Peyer's patch (tissue), 4 donors: Measurements from ENCODE around the gene IFNAR1. TPM values are rescaled to one million over a fixed set of nuclear protein-coding genes. Genes with fewer than 3 reads are reported as not detected.

Experiments
- DNase-seq, 3 donors: peaks; one replicate each; pipeline ENCODE4 v3.0.0-alpha.2; 2017 to 2019
- H3K27ac ChIP-seq, 4 donors: fragments of 200-600 bp; sonication (generic); one replicate each; pipeline ENCODE4 v1.5.1; 2016 to 2019
- H3K27me3 ChIP-seq, 2 donors: fragments of 200-600 bp; sonication (generic); one replicate each; pipeline ENCODE4 v1.5.1; 2019
- H3K36me3 ChIP-seq, 3 donors: fragments of 200-600 bp; sonication (generic); one replicate each; pipeline ENCODE4 v1.5.1; 2016 to 2019
- H3K4me1 ChIP-seq, 4 donors: fragments of 200-600 bp; sonication (generic); one replicate each; pipeline ENCODE4 v1.5.1; 2016 to 2019
- H3K4me3 ChIP-seq, 4 donors: fragments of 200-600 bp; sonication (generic); 1 replicate in 3 of 4; 2 replicates in 1 of 4; pipeline ENCODE4 v1.5.1; 2016 to 2019; ENCODE audit warnings: mild to moderate bottlenecking in 1 of 4
- H3K9me3 ChIP-seq, 4 donors: fragments of 200-600 bp; sonication (generic); one replicate each; pipeline ENCODE4 v1.5.1; 2016 to 2019; ENCODE audit warnings: mild to moderate bottlenecking in 1 of 4
- POLR2A ChIP-seq, 2 donors: fragments of 450-650 bp; IDR thresholded peaks; one replicate each; pipeline ENCODE4 v1.5.1; 2017; ENCODE audit warnings: antibody characterized with exemption in 2 of 2, mild to moderate bottlenecking in 2 of 2, moderate library complexity in 2 of 2
- total RNA-seq, 4 donors: library from RNA; depleted of rRNA; stranded (reverse); fragments of >200 nt; gene quantifications; one replicate each; pipeline ENCODE4 v1.1.0, GENCODE V29; 2016
- TF ChIP-seq, protein P1 (sequence below), 6 experiments: fragments of 450-650 bp in 4 of 6; fragments of 200-600 bp in 2 of 6; sonication (generic) in 1 of 6; IDR thresholded peaks; one replicate each; pipeline ENCODE4 v1.5.1; 2017 to 2019; ENCODE audit warnings: antibody characterized with exemption in 6 of 6, mild to moderate bottlenecking in 3 of 6, moderate library complexity in 1 of 6

IFNAR1 gene
- total RNA-seq, 4 donors from 2014 or later, result 14.9 to 23.1 (median 21.9) TPM

DNA sequence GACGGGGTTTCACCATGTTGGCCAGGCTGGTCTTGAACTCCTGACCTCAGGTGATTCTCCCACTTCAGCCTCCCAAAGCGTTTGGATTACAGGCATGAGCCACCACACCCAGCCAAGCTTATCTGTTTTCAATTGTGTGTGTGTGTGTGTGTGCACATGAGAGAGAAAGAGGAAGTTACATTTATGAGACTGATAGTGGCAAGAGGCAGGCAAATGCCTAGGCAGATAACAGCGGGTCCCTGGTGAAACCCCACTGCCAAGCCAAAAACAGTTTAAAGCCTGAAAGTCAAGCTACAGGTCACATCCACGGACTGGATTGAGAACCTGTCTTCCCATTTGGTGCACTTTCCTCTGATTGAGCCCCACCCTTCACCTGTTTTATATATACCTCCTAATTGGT lies 43.4 kb downstream of the IFNAR1 start:
- H3K4me1 ChIP-seq, result no peaks in the 10 kb centered on the region
- peaks cover 0 to 19% (median 5%) of the 10 kb centered on the region in 4 donors for H3K9me3 ChIP-seq
- no peak for DNase-seq
- no peak overlapping the region for H3K27ac ChIP-seq
- H3K36me3 ChIP-seq, result no peaks in the 10 kb centered on the region
- H3K4me3 ChIP-seq, result no peak overlapping the region
- TF ChIP-seq, protein P1, sequence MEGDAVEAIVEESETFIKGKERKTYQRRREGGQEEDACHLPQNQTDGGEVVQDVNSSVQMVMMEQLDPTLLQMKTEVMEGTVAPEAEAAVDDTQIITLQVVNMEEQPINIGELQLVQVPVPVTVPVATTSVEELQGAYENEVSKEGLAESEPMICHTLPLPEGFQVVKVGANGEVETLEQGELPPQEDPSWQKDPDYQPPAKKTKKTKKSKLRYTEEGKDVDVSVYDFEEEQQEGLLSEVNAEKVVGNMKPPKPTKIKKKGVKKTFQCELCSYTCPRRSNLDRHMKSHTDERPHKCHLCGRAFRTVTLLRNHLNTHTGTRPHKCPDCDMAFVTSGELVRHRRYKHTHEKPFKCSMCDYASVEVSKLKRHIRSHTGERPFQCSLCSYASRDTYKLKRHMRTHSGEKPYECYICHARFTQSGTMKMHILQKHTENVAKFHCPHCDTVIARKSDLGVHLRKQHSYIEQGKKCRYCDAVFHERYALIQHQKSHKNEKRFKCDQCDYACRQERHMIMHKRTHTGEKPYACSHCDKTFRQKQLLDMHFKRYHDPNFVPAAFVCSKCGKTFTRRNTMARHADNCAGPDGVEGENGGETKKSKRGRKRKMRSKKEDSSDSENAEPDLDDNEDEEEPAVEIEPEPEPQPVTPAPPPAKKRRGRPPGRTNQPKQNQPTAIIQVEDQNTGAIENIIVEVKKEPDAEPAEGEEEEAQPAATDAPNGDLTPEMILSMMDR (IDR thresholded peaks at IDR 0.05), result no peak
- no peak for TF ChIP-seq POLR2A (IDR thresholded peaks at IDR 0.05)
- no peaks in the 10 kb centered on the region for H3K27me3 ChIP-seq

DNA sequence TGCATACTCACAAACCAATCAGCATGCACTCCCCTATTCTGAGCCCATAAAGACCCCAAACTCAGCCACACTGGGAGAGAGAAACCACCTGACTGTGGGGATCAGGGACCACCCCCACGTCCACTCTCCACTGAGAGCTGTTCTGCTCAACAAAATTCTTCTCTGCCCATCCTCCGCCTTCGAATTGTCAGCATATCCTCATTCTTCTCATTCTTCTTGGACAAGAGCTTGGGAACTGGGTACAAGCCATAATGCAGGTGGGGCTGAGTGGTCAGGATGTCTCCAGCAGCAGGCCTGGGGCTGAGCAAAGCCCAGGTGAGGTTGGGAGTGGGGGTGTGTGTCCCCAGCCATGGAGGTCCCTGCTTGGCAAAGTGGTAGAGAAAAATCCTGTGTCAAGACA lies 43.8 kb downstream of the IFNAR1 start:
- Histone ChIP-seq H3K4me3 (no peak overlapping the region), H3K27ac (no peak overlapping the region), H3K4me1 (peaks cover 0 to 2% (median 0%) of the 10 kb centered on the region in 4 donors), H3K9me3 (peaks cover 0 to 19% (median 5%) of the 10 kb centered on the region in 4 donors), H3K36me3 (no peaks in the 10 kb centered on the region), H3K27me3 (no peaks in the 10 kb centered on the region)
- TF ChIP-seq, protein P1 (IDR thresholded peaks at IDR 0.05), result no peak
- no peak for TF ChIP-seq POLR2A (IDR thresholded peaks at IDR 0.05)
- DNase-seq, result no peak

DNA sequence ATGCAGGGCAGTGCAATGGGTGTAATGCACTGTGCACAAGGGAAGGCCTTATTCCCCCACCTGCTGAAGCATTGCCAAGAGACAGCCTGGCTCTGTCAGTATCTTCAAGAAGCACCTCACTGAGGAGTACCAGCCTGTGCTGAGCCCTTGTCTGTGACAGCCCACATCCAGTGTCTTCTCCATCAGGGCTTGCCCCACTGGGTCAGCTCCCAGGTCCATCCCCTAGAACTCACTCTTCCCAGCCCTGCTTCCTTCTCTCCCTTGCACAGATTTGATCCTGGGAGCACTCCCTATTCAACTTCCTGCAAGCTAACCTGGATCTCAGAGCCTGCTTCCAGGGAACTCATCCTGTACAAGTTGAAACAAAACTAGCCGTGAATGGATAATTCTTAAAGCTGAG lies 44.8 kb downstream of the IFNAR1 start:
- Histone ChIP-seq H3K9me3 (peaks cover 0 to 19% (median 5%) of the 10 kb centered on the region in 4 donors), H3K4me1 (peaks cover 0 to 5% (median 2%) of the 10 kb centered on the region in 4 donors), H3K27ac (no peak overlapping the region), H3K36me3 (no peaks in the 10 kb centered on the region), H3K27me3 (no peaks in the 10 kb centered on the region), H3K4me3 (no peak overlapping the region)
- no peak for DNase-seq
- no peak for TF ChIP-seq POLR2A (IDR thresholded peaks at IDR 0.05)
- TF ChIP-seq, protein P1 (IDR thresholded peaks at IDR 0.05), result no peak

DNA sequence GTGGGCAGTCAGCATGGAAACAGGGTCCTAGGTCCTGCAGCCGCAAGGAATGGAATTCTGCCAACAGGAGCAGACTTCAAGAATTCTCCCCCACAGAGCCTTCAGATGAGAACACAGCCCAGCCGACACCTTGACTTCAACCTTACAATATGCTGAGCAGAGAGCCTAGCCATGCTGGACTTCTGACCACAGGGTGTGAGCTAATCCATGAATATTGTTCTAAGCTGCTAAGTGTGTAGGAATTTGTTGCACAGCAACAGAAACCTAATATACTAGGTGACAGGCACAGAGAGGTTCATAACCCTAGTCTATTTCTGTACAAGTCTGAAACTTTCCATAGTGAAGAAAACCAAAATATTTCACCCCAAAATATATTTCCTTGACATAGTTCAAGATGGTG lies 45.5 kb downstream of the IFNAR1 start:
- TF ChIP-seq, protein P1 (IDR thresholded peaks at IDR 0.05), result no peak
- TF ChIP-seq POLR2A (IDR thresholded peaks at IDR 0.05), result no peak
- H3K36me3 ChIP-seq, result no peaks in the 10 kb centered on the region
- no peak overlapping the region for H3K27ac ChIP-seq
- H3K4me1 ChIP-seq, result peaks cover 0 to 10% (median 6%) of the 10 kb centered on the region in 4 donors
- DNase-seq, result peak in 1 of 3 donors; percentile 42
- H3K9me3 ChIP-seq, result peaks cover 0 to 19% (median 5%) of the 10 kb centered on the region in 4 donors
- H3K27me3 ChIP-seq, result no peaks in the 10 kb centered on the region
- H3K4me3 ChIP-seq, result no peak overlapping the region

DNA sequence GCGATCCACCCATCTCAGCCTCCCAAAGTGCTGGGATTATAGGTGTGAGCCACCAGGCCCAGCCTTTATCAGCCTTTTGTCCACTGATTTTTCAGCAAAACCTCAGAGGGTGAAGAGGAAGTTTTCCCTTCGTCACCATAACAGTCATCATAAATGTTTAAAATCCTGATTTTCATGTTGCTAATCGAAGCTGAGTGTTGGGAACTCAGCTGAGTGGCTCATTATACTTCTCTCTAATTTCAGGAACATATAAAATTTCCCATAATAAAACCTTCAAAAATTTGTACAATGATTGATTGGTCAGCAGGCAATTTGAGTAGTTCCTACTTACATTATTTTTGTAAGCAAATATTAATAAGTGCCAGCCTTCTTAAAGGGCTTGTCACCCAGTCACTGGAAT lies 46.6 kb downstream of the IFNAR1 start:
- Histone ChIP-seq H3K4me3 (no peak overlapping the region), H3K4me1 (peaks cover 0 to 10% (median 7%) of the 10 kb centered on the region in 4 donors), H3K9me3 (peaks cover 0 to 19% (median 5%) of the 10 kb centered on the region in 4 donors), H3K36me3 (no peaks in the 10 kb centered on the region), H3K27me3 (no peaks in the 10 kb centered on the region), H3K27ac (no peak overlapping the region)
- no peak for DNase-seq
- no peak for TF ChIP-seq POLR2A (IDR thresholded peaks at IDR 0.05)
- TF ChIP-seq, protein P1 (IDR thresholded peaks at IDR 0.05), result no peak

DNA sequence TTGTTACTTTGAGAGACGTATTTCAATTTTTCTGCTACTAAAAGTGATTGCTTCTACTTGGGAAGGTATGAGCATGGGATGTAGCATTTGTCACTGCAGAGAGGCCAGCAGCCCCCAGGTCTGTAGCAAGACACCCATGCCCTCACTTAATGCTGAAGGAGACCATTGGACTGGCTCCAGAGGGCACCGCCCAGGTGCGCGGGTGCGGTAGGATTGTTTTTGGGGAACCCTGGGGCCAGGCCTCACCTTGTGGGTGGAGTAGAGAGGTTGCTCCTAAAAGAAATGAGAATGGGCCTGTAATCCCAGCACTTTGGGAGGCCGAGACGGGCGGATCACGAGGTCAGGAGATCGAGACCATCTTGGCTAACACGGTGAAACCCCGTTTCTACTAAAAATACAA lies 47.8 kb downstream of the IFNAR1 start:
- H3K4me3 ChIP-seq, result no peak overlapping the region
- no peaks in the 10 kb centered on the region for H3K27me3 ChIP-seq
- peak in 1 of 3 donors; percentile 40 for DNase-seq
- no peaks in the 10 kb centered on the region for H3K36me3 ChIP-seq
- H3K27ac ChIP-seq, result no peak overlapping the region
- H3K9me3 ChIP-seq, result peaks cover 0 to 10% (median under 1%) of the 10 kb centered on the region in 4 donors
- TF ChIP-seq, protein P1 (IDR thresholded peaks at IDR 0.05), result no peak
- no peak for TF ChIP-seq POLR2A (IDR thresholded peaks at IDR 0.05)
- peaks cover 0 to 10% (median 7%) of the 10 kb centered on the region in 4 donors for H3K4me1 ChIP-seq
